Measurements from ENCODE around the gene HIC1.

- TF ChIP-seq POLR2A (IDR thresholded peaks at IDR 0.05): no peak
- TF ChIP-seq CTCF (IDR thresholded peaks at IDR 0.05): no peak
- TF ChIP-seq POLR2AphosphoS5 (IDR thresholded peaks at IDR 0.05): no peak
These were observed 39.6 kb upstream of the HIC1 start for GRCh38 chr17:2015314-2015713.

Measured in sigmoid colon (tissue), 4 donors.